ENCODE data around the gene XCR1.

GRCh38 chr3:45997942-45998341 is 29.3 kb downstream of the XCR1 start:
- TF ChIP-seq CTCF (IDR thresholded peaks at IDR 0.05; ENCODE audit: low read depth, low read length, poor library complexity, severe bottlenecking) (no peak), EZH2phosphoT487 (IDR thresholded peaks at IDR 0.05; ENCODE audit: borderline replicate concordance, low read length) (no peak)
